ENCODE data around the gene CANX. TPM values are rescaled to one million over a fixed set of nuclear protein-coding genes. Genes with fewer than 3 reads are reported as not detected.

Gene CANX
- total RNA-seq, 1 experiment from 2014 or later: 871 TPM

DNA sequence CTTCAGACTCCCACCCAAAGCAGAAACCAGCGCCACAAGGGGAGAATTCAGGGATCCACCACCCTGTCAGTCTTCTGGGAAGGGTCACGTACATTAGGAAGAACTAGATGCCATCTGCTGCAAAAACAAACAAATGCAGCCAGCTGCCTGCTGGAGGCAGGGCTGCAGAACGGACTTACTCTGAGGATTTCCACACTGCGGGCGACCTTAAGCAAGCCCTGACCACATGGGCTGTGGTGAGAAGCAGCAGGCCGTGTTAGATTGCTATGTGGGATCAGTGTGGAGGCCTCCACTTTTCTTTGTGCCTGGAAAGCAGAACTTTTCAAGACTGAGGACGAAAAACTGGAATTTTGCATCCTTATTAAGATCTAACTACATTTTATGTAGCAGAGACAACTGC, 81.6 kb downstream of the CANX start:
- Mint-ChIP-seq H3K9me3 (ENCODE audit: unreplicated experiment) (no peaks in the 10 kb centered on the region), H3K4me1 (ENCODE audit: low read depth, unreplicated experiment) (no peaks in the 10 kb centered on the region), H3K27me3 (ENCODE audit: insufficient read depth, unreplicated experiment) (no peaks in the 10 kb centered on the region), H3K27ac (ENCODE audit: unreplicated experiment) (no peak overlapping the region), H3K4me3 (ENCODE audit: unreplicated experiment) (no peak overlapping the region), H3K36me3 (ENCODE audit: insufficient read depth, unreplicated experiment) (peaks cover 53% of the 10 kb centered on the region)
- BruUV-seq (replicated peaks): no TSS peak
- Histone ChIP-seq H3K4me3 (ENCODE audit: low read depth, low read length) (no peak overlapping the region), H3K9me3 (no peaks in the 10 kb centered on the region), H3K27me3 (replicated peaks; ENCODE audit: control insufficient read depth, insufficient read depth, low read length) (no peaks in the 10 kb centered on the region), H3K4me1 (no peaks in the 10 kb centered on the region), H3K36me3 (ENCODE audit: control insufficient read depth, insufficient read depth, low read length) (no peaks in the 10 kb centered on the region; the same call in 1 of the 2 replicates)
- TF ChIP-seq, protein P1, sequence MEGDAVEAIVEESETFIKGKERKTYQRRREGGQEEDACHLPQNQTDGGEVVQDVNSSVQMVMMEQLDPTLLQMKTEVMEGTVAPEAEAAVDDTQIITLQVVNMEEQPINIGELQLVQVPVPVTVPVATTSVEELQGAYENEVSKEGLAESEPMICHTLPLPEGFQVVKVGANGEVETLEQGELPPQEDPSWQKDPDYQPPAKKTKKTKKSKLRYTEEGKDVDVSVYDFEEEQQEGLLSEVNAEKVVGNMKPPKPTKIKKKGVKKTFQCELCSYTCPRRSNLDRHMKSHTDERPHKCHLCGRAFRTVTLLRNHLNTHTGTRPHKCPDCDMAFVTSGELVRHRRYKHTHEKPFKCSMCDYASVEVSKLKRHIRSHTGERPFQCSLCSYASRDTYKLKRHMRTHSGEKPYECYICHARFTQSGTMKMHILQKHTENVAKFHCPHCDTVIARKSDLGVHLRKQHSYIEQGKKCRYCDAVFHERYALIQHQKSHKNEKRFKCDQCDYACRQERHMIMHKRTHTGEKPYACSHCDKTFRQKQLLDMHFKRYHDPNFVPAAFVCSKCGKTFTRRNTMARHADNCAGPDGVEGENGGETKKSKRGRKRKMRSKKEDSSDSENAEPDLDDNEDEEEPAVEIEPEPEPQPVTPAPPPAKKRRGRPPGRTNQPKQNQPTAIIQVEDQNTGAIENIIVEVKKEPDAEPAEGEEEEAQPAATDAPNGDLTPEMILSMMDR (IDR thresholded peaks at IDR 0.05; ENCODE audit: insufficient read depth in 1 of 2, low read depth in 1 of 2, low read length in 1 of 2, severe bottlenecking in 1 of 2, unreplicated experiment in 1 of 2): no peak
- intact Hi-C loops (cut with micrococcal nuclease; ENCODE audit: unreplicated experiment): no loop called here
- ChIA-PET POLR2A (no interaction called here), CTCF (interaction anchor here (1.1 kb wide), 1 partner anchor 17 kb away, joined by 3 read pairs; no protein-coding TSS in a partner anchor)
- DNase-seq: no peak

Other genes starting within 250 kb of the CANX start
- gene RUFY1, start 148.4 kb upstream of the CANX start, total RNA-seq (2022): 33.4 and 36.3 TPM in 2 replicates
- gene HNRNPH1, start 75.3 kb upstream of the CANX start, total RNA-seq (2022): 914 and 940 TPM in 2 replicates
- gene CBY3, start 17.9 kb upstream of the CANX start, total RNA-seq (2022): 0.68 and 1.3 TPM in 2 replicates
- gene MAML1, start 33.9 kb downstream of the CANX start, total RNA-seq (2022): 39.3 and 41.3 TPM in 2 replicates
- gene LTC4S, start 95.0 kb downstream of the CANX start, total RNA-seq (2022): 2.3 and 2.4 TPM in 2 replicates
- 215 and 217 TPM in 2 replicates for gene MGAT4B, start 107.9 kb downstream of the CANX start, total RNA-seq (2022)
- gene SQSTM1, start 121.9 kb downstream of the CANX start, total RNA-seq (2022): 250 and 259 TPM in 2 replicates
- gene MRNIP, start 159.8 kb downstream of the CANX start, total RNA-seq (2022): 37.8 and 43.0 TPM in 2 replicates
- gene TBC1D9B, start 208.9 kb downstream of the CANX start, total RNA-seq (2022): 106 and 107 TPM in 2 replicates

All from Caco-2 (cell line).